Fibroblast of villous mesenchyme (primary cell): ENCODE data around the gene DAB2IP. TPM values are rescaled to one million over a fixed set of nuclear protein-coding genes. Genes with fewer than 3 reads are reported as not detected.
A peak's percentile ranks its signal among the peaks of the same experiment; 100 is the strongest.

Source experiments
- DNase-seq: peaks from one replicate; pipeline ENCODE4 v3.0.0-alpha.2; 2010; ENCODE audit warnings: low read depth
- H3K4me3 ChIP-seq: 2 replicates; pipeline ENCODE4 v1.5.1; 2011; ENCODE audit warnings: low read depth, mild to moderate bottlenecking, low read length
- CTCF ChIP-seq: IDR thresholded peaks from 2 replicates; pipeline ENCODE4 v1.5.1; 2012; ENCODE audit warnings: low read depth, mild to moderate bottlenecking, low read length; ENCODE audit not compliant: insufficient read depth
- total RNA-seq: library from RNA; depleted of rRNA; stranded (reverse); fragments of >200 nt; gene quantifications from 2 replicates; pipeline ENCODE4 v1.2.3, GENCODE V29; 2012

Gene DAB2IP
- total RNA-seq, 1 donor, result 47.9 TPM

GRCh38 chr9:121699571-121700164, 48.2 kb downstream of the DAB2IP start:
- DNase-seq, result no peak
- peak overlapping the region; percentile 67 for H3K4me3 ChIP-seq
- no peak for TF ChIP-seq CTCF

GRCh38 chr9:121700165-121700831, 48.9 kb downstream of the DAB2IP start:
- DNase-seq, result peak; percentile 51
- peak overlapping the region; percentile 67 for H3K4me3 ChIP-seq
- TF ChIP-seq CTCF, result peak; percentile 46

GRCh38 chr9:121700832-121701419, 49.5 kb downstream of the DAB2IP start:
- no peak for DNase-seq
- peak overlapping the region; percentile 67 for H3K4me3 ChIP-seq
- TF ChIP-seq CTCF, result no peak

- no peak for TF ChIP-seq CTCF
Observed at GRCh38 chr9:121701736-121702261, 50.4 kb downstream of the DAB2IP start.

GRCh38 chr9:121703014-121703734, 51.7 kb downstream of the DAB2IP start:
- no peak for DNase-seq
- no peak for TF ChIP-seq CTCF
- no peak overlapping the region for H3K4me3 ChIP-seq

More at GRCh38 chr9:121701736-121702261, 50.4 kb downstream of the DAB2IP start:
- DNase-seq, result no peak
- no peak overlapping the region for H3K4me3 ChIP-seq

GRCh38 chr9:121704281-121704680, 52.8 kb downstream of the DAB2IP start:
- no peak for DNase-seq
- no peak overlapping the region for H3K4me3 ChIP-seq
- TF ChIP-seq CTCF, result no peak
